ENCODE data around the gene AMHR2.
A peak's percentile ranks its signal among the peaks of the same experiment; 100 is the strongest.

The AMHR2 gene

DNA sequence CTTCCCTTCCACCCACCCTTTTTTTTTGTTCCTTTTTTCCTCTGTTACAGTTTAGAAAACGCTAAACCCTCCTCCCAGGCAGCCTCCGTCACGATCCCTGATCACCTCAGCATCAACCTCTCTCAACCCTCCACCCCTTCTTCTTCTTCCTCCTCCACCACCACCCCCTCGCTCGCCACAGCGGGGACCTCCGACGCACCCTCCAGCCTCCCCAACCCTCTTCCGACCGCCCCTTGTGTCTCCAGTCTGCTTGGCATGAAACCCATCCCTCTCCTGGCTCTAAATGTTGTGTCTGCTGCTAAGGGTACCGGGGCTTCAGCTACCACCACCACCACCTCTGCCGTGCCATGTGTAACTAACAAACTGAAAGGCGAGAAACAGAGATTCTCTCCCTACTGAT is 51.2 kb downstream of the AMHR2 start:
- DNase-seq (ENCODE audit: low read depth): no peak
- TF ChIP-seq, protein P1, sequence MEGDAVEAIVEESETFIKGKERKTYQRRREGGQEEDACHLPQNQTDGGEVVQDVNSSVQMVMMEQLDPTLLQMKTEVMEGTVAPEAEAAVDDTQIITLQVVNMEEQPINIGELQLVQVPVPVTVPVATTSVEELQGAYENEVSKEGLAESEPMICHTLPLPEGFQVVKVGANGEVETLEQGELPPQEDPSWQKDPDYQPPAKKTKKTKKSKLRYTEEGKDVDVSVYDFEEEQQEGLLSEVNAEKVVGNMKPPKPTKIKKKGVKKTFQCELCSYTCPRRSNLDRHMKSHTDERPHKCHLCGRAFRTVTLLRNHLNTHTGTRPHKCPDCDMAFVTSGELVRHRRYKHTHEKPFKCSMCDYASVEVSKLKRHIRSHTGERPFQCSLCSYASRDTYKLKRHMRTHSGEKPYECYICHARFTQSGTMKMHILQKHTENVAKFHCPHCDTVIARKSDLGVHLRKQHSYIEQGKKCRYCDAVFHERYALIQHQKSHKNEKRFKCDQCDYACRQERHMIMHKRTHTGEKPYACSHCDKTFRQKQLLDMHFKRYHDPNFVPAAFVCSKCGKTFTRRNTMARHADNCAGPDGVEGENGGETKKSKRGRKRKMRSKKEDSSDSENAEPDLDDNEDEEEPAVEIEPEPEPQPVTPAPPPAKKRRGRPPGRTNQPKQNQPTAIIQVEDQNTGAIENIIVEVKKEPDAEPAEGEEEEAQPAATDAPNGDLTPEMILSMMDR (conservative IDR thresholded peaks at IDR 0.05; ENCODE audit: control insufficient read depth, insufficient read depth, low read depth, low read length): no peak
- no peak overlapping the region for H3K4me3 ChIP-seq (ENCODE audit: control insufficient read depth, low read depth, low read length)

DNA sequence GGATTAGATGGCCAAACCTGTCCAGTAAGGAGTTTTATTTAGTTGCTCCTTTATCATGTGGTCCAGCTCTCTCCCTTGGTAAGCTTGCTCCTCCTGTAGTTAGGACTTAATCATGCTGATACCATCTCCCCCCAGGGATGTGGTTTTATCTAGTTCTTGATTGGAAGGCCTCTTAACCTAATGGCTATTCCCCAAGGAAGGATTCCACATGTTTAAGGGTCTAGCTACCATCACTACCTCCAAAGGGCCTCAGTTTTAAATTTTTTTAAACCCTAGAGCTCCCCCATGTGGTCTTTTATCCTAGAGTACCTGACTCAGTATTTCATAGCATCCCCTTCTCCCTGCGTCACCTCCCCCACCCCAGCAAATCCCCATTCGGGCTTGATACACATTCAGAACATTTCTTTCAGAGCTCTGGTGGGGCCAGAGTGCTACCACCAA is 53.1 kb downstream of the AMHR2 start:
- H3K4me3 ChIP-seq (ENCODE audit: control insufficient read depth, low read depth, low read length): no peak overlapping the region
- TF ChIP-seq, protein P1 (conservative IDR thresholded peaks at IDR 0.05; ENCODE audit: control insufficient read depth, insufficient read depth, low read depth, low read length): peak; percentile 37
- peak; percentile 66 for DNase-seq (ENCODE audit: low read depth)

DNA sequence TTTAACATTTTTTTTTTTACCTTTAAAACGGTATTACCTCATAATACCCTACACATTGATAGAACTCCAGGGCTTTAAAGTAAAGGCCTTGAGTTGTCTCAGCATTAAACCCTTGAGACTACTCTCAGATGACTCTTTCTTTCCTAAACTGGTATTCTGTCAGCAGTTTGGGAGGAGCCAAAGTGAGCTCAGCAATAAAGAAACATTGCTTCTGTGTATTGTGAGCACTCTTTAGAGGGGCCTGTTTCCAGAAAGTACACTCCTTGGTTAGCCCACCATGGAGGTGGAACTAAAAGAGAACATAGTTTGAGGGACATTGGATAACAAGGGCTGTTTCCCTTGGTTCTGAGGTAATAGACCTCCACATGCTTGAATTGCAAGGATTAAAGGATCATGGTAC is 55.2 kb downstream of the AMHR2 start:
- H3K4me3 ChIP-seq (ENCODE audit: control insufficient read depth, low read depth, low read length): no peak overlapping the region

DNA sequence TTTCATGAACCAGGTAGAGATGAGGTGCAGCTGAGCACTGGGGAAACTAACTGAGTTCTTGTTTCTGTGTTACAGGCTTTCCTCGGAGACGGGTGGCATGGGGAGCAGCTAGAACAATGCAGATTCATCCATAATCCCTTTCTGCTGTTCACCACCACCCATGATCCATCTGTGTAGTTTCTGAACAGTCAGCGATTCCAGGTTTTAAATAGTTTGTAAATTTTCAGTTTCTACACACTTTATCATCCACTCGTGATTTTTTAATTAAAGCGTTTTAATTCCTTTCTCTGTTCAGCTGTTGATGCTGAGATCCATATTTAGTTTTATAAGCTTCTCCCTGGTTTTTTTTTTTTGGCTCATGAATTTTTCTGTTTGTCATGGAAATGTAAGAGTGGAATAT is 55.7 kb downstream of the AMHR2 start:
- H3K4me3 ChIP-seq (ENCODE audit: control insufficient read depth, low read depth, low read length): no peak overlapping the region
- TF ChIP-seq, protein P1 (conservative IDR thresholded peaks at IDR 0.05; ENCODE audit: control insufficient read depth, insufficient read depth, low read depth, low read length): no peak
- no peak for DNase-seq (ENCODE audit: low read depth)

More for the DNA sequence above, 55.2 kb downstream of the AMHR2 start:
- TF ChIP-seq, protein P1 (conservative IDR thresholded peaks at IDR 0.05; ENCODE audit: control insufficient read depth, insufficient read depth, low read depth, low read length): no peak
- peak; percentile 55 for DNase-seq (ENCODE audit: low read depth)

DNA sequence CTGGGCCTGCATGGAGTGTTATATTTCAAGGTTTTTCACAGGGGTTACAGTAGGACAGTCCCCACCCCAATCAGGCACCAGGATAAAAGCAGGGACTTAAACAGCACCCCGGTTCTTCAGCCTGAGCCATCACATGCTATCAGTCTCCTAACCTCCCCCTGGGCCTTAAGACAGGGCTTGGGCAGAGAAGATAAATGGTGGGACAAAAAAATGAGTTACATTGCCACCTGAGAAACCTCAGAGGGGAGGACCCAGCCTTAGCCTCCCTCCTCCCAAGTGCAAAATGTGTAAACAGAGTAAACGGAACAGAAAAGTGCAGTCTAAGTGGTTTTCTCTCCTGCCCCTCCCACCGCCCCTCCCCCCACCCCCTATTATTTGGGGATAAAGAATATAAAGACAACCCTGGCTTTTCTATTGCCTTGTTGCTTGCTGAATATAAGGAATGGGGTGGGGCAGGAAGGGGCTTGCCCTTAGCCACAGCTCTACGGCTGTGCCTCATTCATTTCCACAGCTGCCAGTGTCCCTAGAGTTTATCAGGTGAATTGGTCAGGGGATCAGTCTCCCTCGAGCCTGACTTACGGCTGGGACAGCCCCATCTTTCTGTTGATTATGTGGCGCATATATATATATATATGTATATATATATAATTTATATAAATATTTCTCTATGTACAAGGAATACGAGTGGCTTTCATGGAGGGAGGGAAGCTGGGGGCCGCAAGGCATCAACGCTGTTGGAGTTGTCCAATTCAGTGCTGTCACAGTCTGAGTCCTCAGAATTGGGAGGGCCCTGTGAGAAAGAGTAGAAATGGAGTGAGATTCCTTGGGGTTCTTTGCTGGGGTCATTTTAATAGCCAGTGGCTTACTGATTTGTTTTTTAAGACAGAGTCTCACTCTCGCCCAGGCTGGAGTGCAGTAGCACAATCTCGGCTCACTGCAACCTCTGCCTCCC is 57.1 kb downstream of the AMHR2 start:
- no peak overlapping the region for H3K4me3 ChIP-seq (ENCODE audit: control insufficient read depth, low read depth, low read length)
- TF ChIP-seq, protein P1 (conservative IDR thresholded peaks at IDR 0.05; ENCODE audit: control insufficient read depth, insufficient read depth, low read depth, low read length): no peak
- DNase-seq (ENCODE audit: low read depth): no peak

Measured in fibroblast of mammary gland (primary cell).